ENCODE data around the gene TAF7.
"Not testable (repeated sequence)": the region's sequence is repeated elsewhere in the genome, so short reads cannot be mapped to it uniquely, and the experiment has no call there.

GRCh38 chr5:141346017-141346416 lies 25.4 kb upstream of the TAF7 start:
- TF ChIP-seq, protein P1, sequence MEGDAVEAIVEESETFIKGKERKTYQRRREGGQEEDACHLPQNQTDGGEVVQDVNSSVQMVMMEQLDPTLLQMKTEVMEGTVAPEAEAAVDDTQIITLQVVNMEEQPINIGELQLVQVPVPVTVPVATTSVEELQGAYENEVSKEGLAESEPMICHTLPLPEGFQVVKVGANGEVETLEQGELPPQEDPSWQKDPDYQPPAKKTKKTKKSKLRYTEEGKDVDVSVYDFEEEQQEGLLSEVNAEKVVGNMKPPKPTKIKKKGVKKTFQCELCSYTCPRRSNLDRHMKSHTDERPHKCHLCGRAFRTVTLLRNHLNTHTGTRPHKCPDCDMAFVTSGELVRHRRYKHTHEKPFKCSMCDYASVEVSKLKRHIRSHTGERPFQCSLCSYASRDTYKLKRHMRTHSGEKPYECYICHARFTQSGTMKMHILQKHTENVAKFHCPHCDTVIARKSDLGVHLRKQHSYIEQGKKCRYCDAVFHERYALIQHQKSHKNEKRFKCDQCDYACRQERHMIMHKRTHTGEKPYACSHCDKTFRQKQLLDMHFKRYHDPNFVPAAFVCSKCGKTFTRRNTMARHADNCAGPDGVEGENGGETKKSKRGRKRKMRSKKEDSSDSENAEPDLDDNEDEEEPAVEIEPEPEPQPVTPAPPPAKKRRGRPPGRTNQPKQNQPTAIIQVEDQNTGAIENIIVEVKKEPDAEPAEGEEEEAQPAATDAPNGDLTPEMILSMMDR (IDR thresholded peaks at IDR 0.05; ENCODE audit: low read length): not testable (repeated sequence)
- TF ChIP-seq EZH2phosphoT487 (IDR thresholded peaks at IDR 0.05; ENCODE audit: low read length); EZH2 (optimal IDR thresholded peaks at IDR 0.05; ENCODE audit: low read depth, low read length): not testable (repeated sequence)

Data from MM.1S (cell line).